Upper lobe of left lung (tissue), 6 donors: ENCODE measurements around the gene DCPS. TPM values are rescaled to one million over a fixed set of nuclear protein-coding genes. Genes with fewer than 3 reads are reported as not detected.
A peak's percentile ranks its signal among the peaks of the same experiment; 100 is the strongest.

Experiments used
- ATAC-seq, 2 donors: fragments of 200-7000 bp; cut with Tn5 transposase; one replicate each; pipeline ENCODE4 v1.9.1; 2022; ENCODE audit warnings: mild to moderate bottlenecking in 2 of 2, moderate library complexity in 2 of 2; ENCODE audit not compliant: low FRiP score in 2 of 2
- DNase-seq, 2 donors: peaks; one replicate each; pipeline ENCODE4 v3.0.0-alpha.2; 2019 to 2020
- H3K27ac ChIP-seq, 4 donors: fragments of 200-600 bp; sonication (generic); one replicate each; pipeline ENCODE4 v1.5.1; 2016 to 2019
- H3K27me3 ChIP-seq, 4 donors: fragments of 200-600 bp; sonication (generic); one replicate each; pipeline ENCODE4 v1.5.1; 2017 to 2019
- H3K36me3 ChIP-seq, 4 donors: fragments of 200-600 bp; sonication (generic); one replicate each; pipeline ENCODE4 v1.5.1; 2016 to 2019
- H3K4me1 ChIP-seq, 4 donors: fragments of 200-600 bp; sonication (generic); one replicate each; pipeline ENCODE4 v1.5.1; 2018 to 2019
- H3K4me3 ChIP-seq, 4 donors: fragments of 200-600 bp; sonication (generic); one replicate each; pipeline ENCODE4 v1.5.1; 2017 to 2019; ENCODE audit warnings: mild to moderate bottlenecking in 2 of 4, moderate library complexity in 1 of 4
- H3K9me3 ChIP-seq, 4 donors: fragments of 200-600 bp; sonication (generic); one replicate each; pipeline ENCODE4 v1.5.1; 2018 to 2019
- EP300 ChIP-seq, 4 donors: sonication (generic); formaldehyde crosslinking; IDR thresholded peaks; one replicate each; pipeline ENCODE4 v1.5.1; 2017; ENCODE audit warnings: antibody characterized with exemption in 4 of 4, control low read depth in 2 of 4
- POLR2A ChIP-seq, 4 donors: fragments of 450-650 bp; IDR thresholded peaks; one replicate each; pipeline ENCODE4 v1.5.1; 2016 to 2017; ENCODE audit warnings: antibody characterized with exemption in 4 of 4, mild to moderate bottlenecking in 2 of 4
- POLR2AphosphoS5 ChIP-seq, 2 donors: sonication (generic); formaldehyde crosslinking; IDR thresholded peaks; one replicate each; pipeline ENCODE4 v1.5.1; 2017; ENCODE audit warnings: antibody characterized with exemption in 2 of 2
- WGBS, 2 donors: methylation state at CpG; one replicate each; pipeline ENCODE4 v1.1.5; 2017 to 2018; 5-methylcytosine and 5-hydroxymethylcytosine counted together
- total RNA-seq, 6 donors: library from RNA; depleted of rRNA in 4 of 6; stranded (reverse); fragments of >200 nt in 4 of 6; gene quantifications; one replicate each; pipeline versions ENCODE4 v1.1.0 to v1.2.1, GENCODE V29; 2016 to 2021
- TF ChIP-seq, protein P1 (sequence below), 6 experiments: fragments of 450-650 bp in 4 of 6; fragments of 200-600 bp in 2 of 6; sonication (generic) in 2 of 6; IDR thresholded peaks; one replicate each; pipeline ENCODE4 v1.5.1; 2016 to 2019; ENCODE audit warnings: antibody characterized with exemption in 6 of 6
- donor health status: DM: no; HTN: no; CAD: no; lungs with moderate emphysema.
- donor health status: DM: no; HTN: yes; CAD: no; lungs with severe emphysema.

DCPS gene
- total RNA-seq, 6 donors from 2014 or later: 6.3 to 21.4 (median 14.1) TPM

DNA sequence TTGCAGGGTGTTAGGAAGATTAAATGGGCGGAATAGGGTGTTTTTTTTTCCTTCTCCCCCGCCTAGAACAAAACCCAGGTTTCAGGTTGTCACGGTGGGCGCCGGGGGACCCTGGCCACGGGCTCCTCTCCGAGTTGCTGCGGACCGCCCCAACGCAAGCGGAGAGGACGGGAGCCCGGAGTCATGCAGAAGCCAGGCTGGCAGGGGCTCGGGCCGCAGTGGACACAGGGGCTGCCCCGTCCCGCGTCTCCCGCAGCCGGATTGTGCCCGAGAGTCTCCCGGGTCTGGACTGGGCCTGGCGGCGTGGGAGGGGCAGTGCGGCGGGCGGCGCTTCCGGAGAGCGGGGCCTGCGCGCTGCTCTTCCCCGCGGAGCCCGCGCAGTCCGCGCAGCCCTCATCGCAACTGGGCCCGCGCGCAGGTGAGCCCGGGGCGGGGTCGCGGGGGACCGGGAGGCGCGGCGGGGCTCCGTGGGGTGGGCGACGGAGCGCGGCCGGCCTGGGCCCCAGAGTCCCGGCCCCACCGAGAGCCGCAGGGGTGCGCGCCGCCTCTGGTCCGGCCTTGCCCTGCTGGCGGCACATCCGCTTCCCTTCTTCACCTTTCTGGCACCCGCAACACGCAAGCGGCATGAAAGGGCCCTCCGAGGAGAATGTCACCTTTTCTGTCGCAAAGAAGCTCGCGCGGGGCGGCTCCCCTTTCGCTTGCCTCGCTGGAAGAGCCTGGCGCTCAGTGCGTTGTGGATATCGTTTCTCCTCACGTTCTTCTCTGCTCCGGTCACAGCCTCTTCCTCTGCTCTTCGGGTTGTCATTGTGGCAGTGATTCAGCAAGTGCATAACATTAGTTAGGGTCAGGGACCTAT is 20.9 kb upstream of the DCPS start, which contains the start of gene TIRAP:
Gene TIRAP (plus strand): TSS at position 358 of the 856 bp plus-strand sequence. CDS start 7,802 bp downstream, outside the sequence.
- Histone ChIP-seq H3K4me1 (peaks cover 26 to 48% (median 37%) of the 10 kb centered on the region in 4 donors), H3K27me3 (no peaks in the 10 kb centered on the region), H3K9me3 (no peaks in the 10 kb centered on the region), H3K36me3 (no peaks in the 10 kb centered on the region), H3K4me3 (peak within 1 kb of the TSS; percentile 53 to 82 (median 70)), H3K27ac (peak within 1 kb of the TSS; percentile 89 to 98 (median 92))
- DNase-seq: peak; percentile 74 to 94
- TF ChIP-seq POLR2AphosphoS5 (IDR thresholded peaks at IDR 0.05) (peak in 1 of 2 donors; percentile 53), POLR2A (IDR thresholded peaks at IDR 0.05) (peak in 2 of 4 donors; percentile 68 to 71), EP300 (IDR thresholded peaks at IDR 0.05) (no peak)
- TF ChIP-seq, protein P1, sequence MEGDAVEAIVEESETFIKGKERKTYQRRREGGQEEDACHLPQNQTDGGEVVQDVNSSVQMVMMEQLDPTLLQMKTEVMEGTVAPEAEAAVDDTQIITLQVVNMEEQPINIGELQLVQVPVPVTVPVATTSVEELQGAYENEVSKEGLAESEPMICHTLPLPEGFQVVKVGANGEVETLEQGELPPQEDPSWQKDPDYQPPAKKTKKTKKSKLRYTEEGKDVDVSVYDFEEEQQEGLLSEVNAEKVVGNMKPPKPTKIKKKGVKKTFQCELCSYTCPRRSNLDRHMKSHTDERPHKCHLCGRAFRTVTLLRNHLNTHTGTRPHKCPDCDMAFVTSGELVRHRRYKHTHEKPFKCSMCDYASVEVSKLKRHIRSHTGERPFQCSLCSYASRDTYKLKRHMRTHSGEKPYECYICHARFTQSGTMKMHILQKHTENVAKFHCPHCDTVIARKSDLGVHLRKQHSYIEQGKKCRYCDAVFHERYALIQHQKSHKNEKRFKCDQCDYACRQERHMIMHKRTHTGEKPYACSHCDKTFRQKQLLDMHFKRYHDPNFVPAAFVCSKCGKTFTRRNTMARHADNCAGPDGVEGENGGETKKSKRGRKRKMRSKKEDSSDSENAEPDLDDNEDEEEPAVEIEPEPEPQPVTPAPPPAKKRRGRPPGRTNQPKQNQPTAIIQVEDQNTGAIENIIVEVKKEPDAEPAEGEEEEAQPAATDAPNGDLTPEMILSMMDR (IDR thresholded peaks at IDR 0.05): peak in 5 of 6 experiments; percentile 20 to 71 (median 55)
- WGBS, 2 donors: 0 to 3% methylated on average over 8 to 59 of the region's 82 CpGs
- ATAC-seq: peak; percentile 81 to 94

DNA sequence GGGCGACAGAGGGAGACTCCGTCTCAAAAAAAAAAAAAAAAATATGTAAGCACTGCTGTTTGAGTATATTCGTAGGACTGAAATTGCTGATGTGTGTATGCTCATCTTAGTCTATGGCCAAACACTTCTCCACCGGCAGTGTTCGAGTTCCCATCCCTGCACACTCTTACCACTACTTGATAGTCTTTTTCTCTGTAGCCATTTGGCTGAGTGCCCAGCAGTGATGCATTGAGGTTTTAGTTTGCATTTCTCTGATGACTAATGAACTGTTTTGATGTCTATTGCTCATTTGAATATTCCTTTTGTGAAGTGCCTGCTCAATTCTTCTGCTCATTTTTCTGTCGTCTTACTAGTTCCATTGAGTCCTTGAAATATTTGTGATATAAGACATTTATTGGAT is 19.0 kb upstream of the DCPS start:
- H3K9me3 ChIP-seq: no peaks in the 10 kb centered on the region
- 56 to 59% methylated on average over 6 of the region's 6 CpGs for WGBS, 2 donors
- ATAC-seq: no peak
- H3K27me3 ChIP-seq: no peaks in the 10 kb centered on the region
- peaks cover 0 to 8% (median 5%) of the 10 kb centered on the region in 4 donors for H3K36me3 ChIP-seq
- peak in 1 of 2 donors; percentile 76 for DNase-seq
- peaks cover 26 to 48% (median 37%) of the 10 kb centered on the region in 4 donors for H3K4me1 ChIP-seq
- no peak overlapping the region for H3K27ac ChIP-seq
- no peak overlapping the region for H3K4me3 ChIP-seq
- TF ChIP-seq, protein P1 (IDR thresholded peaks at IDR 0.05): no peak
- no peak for TF ChIP-seq POLR2A (IDR thresholded peaks at IDR 0.05)
- no peak for TF ChIP-seq POLR2AphosphoS5 (IDR thresholded peaks at IDR 0.05)
- no peak for TF ChIP-seq EP300 (IDR thresholded peaks at IDR 0.05)

GRCh38 chr11:126288237-126288636 is 15.6 kb upstream of the DCPS start:
- TF ChIP-seq POLR2AphosphoS5 (IDR thresholded peaks at IDR 0.05): no peak
- TF ChIP-seq EP300 (IDR thresholded peaks at IDR 0.05): no peak
- TF ChIP-seq, protein P1 (IDR thresholded peaks at IDR 0.05): no peak
- TF ChIP-seq POLR2A (IDR thresholded peaks at IDR 0.05): no peak
- H3K27me3 ChIP-seq: no peaks in the 10 kb centered on the region
- 88 to 90% methylated on average over 6 of the region's 6 CpGs for WGBS, 2 donors
- H3K9me3 ChIP-seq: no peaks in the 10 kb centered on the region
- no peak overlapping the region for H3K4me3 ChIP-seq
- peaks cover 10 to 20% (median 15%) of the 10 kb centered on the region in 4 donors for H3K4me1 ChIP-seq
- ATAC-seq (no peak), DNase-seq (no peak)
- H3K36me3 ChIP-seq: peaks cover 0 to 41% (median 32%) of the 10 kb centered on the region in 4 donors
- no peak overlapping the region for H3K27ac ChIP-seq

- no peak for DNase-seq
- no peak overlapping the region for H3K27ac ChIP-seq
Observed at GRCh38 chr11:126290887-126291286, 13.0 kb upstream of the DCPS start.

DNA sequence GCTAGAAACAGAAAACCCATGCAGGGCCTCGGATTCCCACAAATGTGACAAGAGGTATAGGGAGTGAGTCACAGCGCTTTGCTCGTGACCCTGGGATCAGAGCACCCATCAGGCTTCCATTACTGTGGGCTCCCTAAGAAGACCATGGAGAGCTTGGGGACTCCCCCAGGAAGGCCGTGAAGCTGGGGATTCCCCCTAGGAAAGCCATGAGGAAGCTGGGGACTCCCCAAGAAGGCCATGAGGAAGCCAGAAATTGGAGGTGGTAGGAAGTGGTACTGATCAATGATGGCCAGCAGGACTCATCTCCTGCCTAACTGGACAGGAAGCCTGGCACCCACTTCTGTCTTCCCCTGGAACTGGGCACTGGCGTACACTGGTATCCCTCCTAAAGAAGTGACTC is 10.1 kb upstream of the DCPS start:
- Histone ChIP-seq H3K27me3 (no peaks in the 10 kb centered on the region), H3K27ac (no peak overlapping the region), H3K4me3 (no peak overlapping the region), H3K9me3 (no peaks in the 10 kb centered on the region), H3K4me1 (no peaks in the 10 kb centered on the region), H3K36me3 (peaks cover 0 to 71% (median 41%) of the 10 kb centered on the region in 4 donors)
- WGBS, 2 donors: 78 to 80% methylated on average over 5 of the region's 5 CpGs
- ATAC-seq (no peak), DNase-seq (no peak)
- TF ChIP-seq EP300 (IDR thresholded peaks at IDR 0.05) (no peak), POLR2A (IDR thresholded peaks at IDR 0.05) (no peak), POLR2AphosphoS5 (IDR thresholded peaks at IDR 0.05) (no peak)
- TF ChIP-seq, protein P1 (IDR thresholded peaks at IDR 0.05): no peak

More at GRCh38 chr11:126290887-126291286, 13.0 kb upstream of the DCPS start:
- no peaks in the 10 kb centered on the region for H3K4me1 ChIP-seq
- H3K9me3 ChIP-seq: no peaks in the 10 kb centered on the region
- peak in 1 of 2 donors; percentile 15 for ATAC-seq
- H3K36me3 ChIP-seq: peaks cover 0 to 58% (median 43%) of the 10 kb centered on the region in 4 donors
- TF ChIP-seq POLR2AphosphoS5 (IDR thresholded peaks at IDR 0.05): no peak
- TF ChIP-seq EP300 (IDR thresholded peaks at IDR 0.05): no peak
- H3K27me3 ChIP-seq: no peaks in the 10 kb centered on the region
- no peak overlapping the region for H3K4me3 ChIP-seq
- WGBS, 2 donors: 93 to 96% methylated on average over 5 to 12 of the region's 12 CpGs
